ENCODE data around the gene CHMP5.

DNA sequence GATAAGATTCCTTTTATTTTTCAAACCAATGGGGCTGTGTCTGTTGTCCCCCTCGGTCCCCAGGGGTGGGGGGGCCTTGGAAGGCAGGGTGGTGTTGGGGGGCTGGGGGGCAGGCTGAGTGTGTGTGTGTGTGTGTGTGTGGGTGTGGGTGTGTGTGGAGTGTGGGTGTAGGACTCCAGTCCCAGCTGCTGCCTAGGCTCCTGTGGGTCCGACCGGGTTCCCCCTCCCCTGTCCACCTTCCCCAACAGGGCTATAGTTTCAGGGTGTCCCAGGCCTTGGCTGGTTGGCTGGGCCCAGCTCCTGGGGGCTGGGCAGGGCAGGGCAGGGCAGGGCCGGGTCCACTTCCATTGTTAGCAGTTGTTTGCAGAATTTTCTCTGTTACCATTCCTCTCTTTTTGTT lies 23.4 kb downstream of the CHMP5 start:
- TF ChIP-seq EP300 (IDR thresholded peaks at IDR 0.05) (no peak), POLR2A (IDR thresholded peaks at IDR 0.05; ENCODE audit: low read depth) (no peak)

Data from esophagus muscularis mucosa (tissue), 2 donors.